ENCODE measurements around the gene DHODH.
"Not testable (repeated sequence)": the region's sequence is repeated elsewhere in the genome, so short reads cannot be mapped to it uniquely, and the experiment has no call there.

The DHODH gene

GRCh38 chr16:72057313-72057712 lies 48.8 kb downstream of the DHODH start:
- DNase-seq, result not testable (repeated sequence)

GRCh38 chr16:72059060-72059459 lies 50.5 kb downstream of the DHODH start:
- DNase-seq, result not testable (repeated sequence)

- DNase-seq, result no peak
Observed at GRCh38 chr16:72060405-72060804, 51.9 kb downstream of the DHODH start.

- DNase-seq, result no peak
Observed at GRCh38 chr16:72061564-72061963, 53.0 kb downstream of the DHODH start.

- no peak for DNase-seq
Observed at GRCh38 chr16:72064361-72064894, 55.9 kb downstream of the DHODH start.

- DNase-seq, result no peak
Observed at GRCh38 chr16:72066747-72067146, 58.2 kb downstream of the DHODH start.

- DNase-seq, result no peak
Observed at GRCh38 chr16:72068930-72069329, 60.4 kb downstream of the DHODH start.

- no peak for DNase-seq
Observed at GRCh38 chr16:72072514-72073342, 64.2 kb downstream of the DHODH start.

GRCh38 chr16:72073560-72074230 lies 65.2 kb downstream of the DHODH start:
- DNase-seq, result no peak

- not testable (repeated sequence) for DNase-seq
Observed at GRCh38 chr16:72075067-72075466, 66.5 kb downstream of the DHODH start.
